GM12878 (cell line): ENCODE results near the gene NPW. TPM values are rescaled to one million over a fixed set of nuclear protein-coding genes. Genes with fewer than 3 reads are reported as not detected.
"Not testable (repeated sequence)": the region's sequence is repeated elsewhere in the genome, so short reads cannot be mapped to it uniquely, and the experiment has no call there.

Experiments
- ATAC-seq: fragments of 200-7000 bp; cut with Tn5 transposase; 3 replicates; pipeline ENCODE4 v1.9.1; 2020; ENCODE audit warnings: mild to moderate bottlenecking, moderate library complexity
- BruUV-seq: library from RNA; stranded (reverse); fragments of 400-500 nt; replicated peaks from 2 replicates; lab custom pipeline; 2021; lab: Mats Ljungman, UMichigan
- CTCF ChIA-PET: fragments of 300-600 bp; sonication (Branson Sonifier 250); formaldehyde crosslinking; extraction: SDS; loops from one replicate; lab custom pipeline; 2021; ENCODE audit warnings: inconsistent platforms; lab: Yijun Ruan, JAX
- POLR2A ChIA-PET: fragments of 350-600 bp; formaldehyde crosslinking; extraction: SDS; loops from one replicate; lab custom pipeline; 2021; ENCODE audit warnings: inconsistent platforms; lab: Charles Lee
- RAD21 ChIA-PET: fragments of 300-600 bp; sonication (Branson Sonifier 250); formaldehyde crosslinking; loops from one replicate; lab custom pipeline; 2023; ENCODE audit warnings: antibody characterized with exemption; ENCODE audit not compliant: unreplicated experiment; lab: Charles Lee
- SMC1A ChIA-PET: fragments of 300-600 bp; sonication (Branson Sonifier 250); formaldehyde crosslinking; loops from one replicate; lab custom pipeline; 2023; ENCODE audit not compliant: unreplicated experiment, uncharacterized antibody; lab: Charles Lee
- DNase-seq: peaks from one replicate; pipeline ENCODE4 v3.0.0-alpha.2; 2011; ENCODE audit warnings: low read depth, low spot score
- FAIRE-seq: peaks from 3 replicates; lab custom pipeline; 2011; peaks lifted over from hg19 to GRCh38; lab: Jason Lieb, UNC
- H2AFZ ChIP-seq: 2 replicates; pipeline ENCODE4 v1.6.0; 2011; ENCODE audit warnings: low read depth, low read length, control low read depth; ENCODE audit not compliant: control insufficient read depth
- H3K27ac ChIP-seq: 2 replicates; pipeline ENCODE4 v1.5.1; 2011; ENCODE audit warnings: control low read depth; ENCODE audit not compliant: control insufficient read depth, insufficient read depth
- H3K27me3 ChIP-seq, 2 experiments: replicated peaks in 1 of 2; 2 replicates each; pipeline versions ENCODE4 v1.6.0 to v1.6.1; 2011; ENCODE audit warnings: low read length in 1 of 2; ENCODE audit not compliant: control insufficient read depth in 2 of 2, insufficient read depth in 2 of 2
- H3K36me3 ChIP-seq, 2 experiments: 2 replicates each; pipeline ENCODE4 v1.5.1; 2011; ENCODE audit warnings: low read length in 1 of 2; ENCODE audit not compliant: control insufficient read depth in 2 of 2, insufficient read depth in 2 of 2
- H3K4me1 ChIP-seq: 2 replicates; pipeline ENCODE4 v1.6.1; 2011; ENCODE audit warnings: mild to moderate bottlenecking, low read length, moderate library complexity, mixed read lengths; ENCODE audit not compliant: control insufficient read depth, insufficient read depth
- H3K4me2 ChIP-seq: 2 replicates; pipeline ENCODE4 v1.6.0; 2011; ENCODE audit warnings: control low read depth; ENCODE audit not compliant: control insufficient read depth, insufficient read depth
- H3K4me3 ChIP-seq: fragments of 200-600 bp; sonication (generic); 2 replicates; pipeline ENCODE4 v1.5.1; 2016
- H3K79me2 ChIP-seq: 2 replicates; pipeline ENCODE4 v1.6.0; 2011; ENCODE audit warnings: low read length; ENCODE audit not compliant: control insufficient read depth, insufficient read depth
- H3K9ac ChIP-seq: 2 replicates; pipeline ENCODE4 v1.8.0; 2011; ENCODE audit warnings: low read length, control low read depth, mixed read lengths; ENCODE audit not compliant: control insufficient read depth, insufficient read depth
- H3K9me3 ChIP-seq: replicated peaks from 3 replicates; pipeline ENCODE4 v1.5.1; 2011; ENCODE audit warnings: mild to moderate bottlenecking, low read length; ENCODE audit not compliant: control insufficient read depth, insufficient read depth
- H4K20me1 ChIP-seq: 2 replicates; pipeline ENCODE4 v1.6.0; 2011; ENCODE audit not compliant: control insufficient read depth, insufficient read depth
- BCL3 ChIP-seq: IDR thresholded peaks from 2 replicates; pipeline ENCODE4 v1.6.1; 2011; ENCODE audit warnings: borderline replicate concordance, low read depth, mild to moderate bottlenecking, moderate library complexity, low read length; ENCODE audit not compliant: insufficient read depth, poor library complexity, severe bottlenecking
- KLF5 ChIP-seq: fragments of 450-650 bp; IDR thresholded peaks from 2 replicates; pipeline ENCODE4 v1.6.1; 2014; ENCODE audit warnings: mild to moderate bottlenecking; ENCODE audit not compliant: partially characterized antibody
- MEF2A ChIP-seq: IDR thresholded peaks from 2 replicates; pipeline ENCODE4 v1.6.1; 2011; ENCODE audit warnings: low read depth, mild to moderate bottlenecking, low read length, moderate library complexity; ENCODE audit not compliant: insufficient read depth
- MXI1 ChIP-seq: fragments of 150-350 bp; IDR thresholded peaks from 2 replicates; pipeline ENCODE4 v1.6.1; 2011; ENCODE audit warnings: low read depth, mild to moderate bottlenecking, inconsistent platforms, low read length, improper control_type of control experiment
- PAX5 ChIP-seq: IDR thresholded peaks from 2 replicates; pipeline ENCODE4 v1.6.1; 2011; ENCODE audit warnings: low read depth, low read length, borderline replicate concordance
- ZBTB33 ChIP-seq: fragments of 450-650 bp; IDR thresholded peaks from 2 replicates; pipeline ENCODE4 v1.6.1; 2017; ENCODE audit warnings: mild to moderate bottlenecking
- WGBS: methylation state at CpG from one replicate; pipeline ENCODE4 v1.1.6; 2016; ENCODE audit warnings: low lambda C conversion rate; ENCODE audit not compliant: insufficient replicate concordance, insufficient coverage; ENCODE audit errors: missing lambda C conversion rate; 5-methylcytosine and 5-hydroxymethylcytosine counted together
- in situ Hi-C: fragments of 300-500 bp; cut with MboI; formaldehyde crosslinking; loops from 9 replicates; pipeline ENCODE4 v1.14.3; 2018; ENCODE audit warnings: mixed read lengths
- intact Hi-C: fragments of 100-400 bp; cut with micrococcal nuclease; formaldehyde crosslinking; loops from one replicate; pipeline ENCODE4 v1.14.2; 2022; ENCODE audit not compliant: unreplicated experiment
- polyA plus RNA-seq, 11 experiments: library from polyadenylated mRNA; depleted of rRNA in 4 of 11; unstranded in 6 of 11; stranded (reverse) in 5 of 11; fragments of >200 nt; fragmentation: Nextera tagmentation in 4 of 11; fragmentation: Illumina TruSeq in 1 of 11; extraction: Ambion mirVana in 4 of 11; extraction: Trizol in 1 of 11; gene quantifications; 1 replicate in 1 of 11; 2 replicates in 10 of 11; pipeline versions ENCODE4 v1.2.1 to v1.2.3, GENCODE V29; 2011 to 2016; ENCODE audit warnings: inconsistent platforms in 2 of 11, missing spikeins in 2 of 11, low read depth in 1 of 11
- total RNA-seq, 4 experiments: library from RNA; depleted of rRNA in 3 of 4; stranded (reverse); fragments of >200 nt in 3 of 4; fragmentation: Illumina TruSeq in 1 of 4; extraction: Trizol in 1 of 4; gene quantifications; 2 replicates each; pipeline versions ENCODE4 v1.2.1 to v1.2.3, GENCODE V29; 2013 to 2021
- TF ChIP-seq, protein P1 (sequence below): fragments of 450-650 bp; IDR thresholded peaks from 2 replicates; pipeline ENCODE4 v1.6.1; 2016; ENCODE audit warnings: mild to moderate bottlenecking, moderate library complexity, borderline replicate concordance

NPW gene
- total and polyA plus RNA-seq, 10 of the 15 experiments (the other 5 are each of a cell fraction or from before 2014, with no cell fraction given) = 0.23 to 2.5 (median 0.98) TPM; not detected in 4

DNA sequence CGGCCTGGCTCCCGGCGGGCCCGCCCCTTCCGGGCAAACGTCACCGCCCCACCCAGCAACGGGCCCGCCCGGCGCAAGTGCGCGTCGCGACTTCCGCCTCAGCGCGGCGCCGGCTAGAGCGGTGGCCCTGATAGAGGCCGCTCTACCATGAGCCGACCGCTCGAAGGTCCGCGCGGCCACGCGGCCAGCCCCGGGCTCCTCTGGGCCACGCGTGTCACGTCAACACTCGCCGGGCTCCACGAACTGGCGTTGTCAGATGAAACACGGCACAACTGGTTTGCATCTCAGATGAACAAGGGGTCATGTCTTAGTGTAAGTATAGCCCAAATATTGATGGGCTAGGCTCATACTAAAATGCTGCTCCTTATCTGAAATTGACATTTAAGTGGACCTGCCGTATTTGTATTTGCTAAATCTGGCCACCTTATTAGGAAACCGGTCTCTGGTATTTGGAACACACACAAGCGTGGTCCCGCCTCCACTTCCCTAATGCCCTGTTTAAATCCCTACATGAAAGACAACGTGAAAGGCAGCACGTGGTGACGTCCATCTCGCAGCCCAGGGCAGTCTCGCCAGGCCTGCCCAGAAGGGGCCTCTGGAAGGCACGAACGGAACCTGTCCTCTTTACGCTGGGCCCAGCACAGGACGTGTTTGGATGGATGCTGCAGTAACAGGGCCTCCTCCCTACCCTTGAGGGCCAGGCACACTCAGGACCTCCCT lies 9.6 kb upstream of the NPW start, which contains the start of gene ZNF598 (continued):
- TF ChIP-seq, protein P1, sequence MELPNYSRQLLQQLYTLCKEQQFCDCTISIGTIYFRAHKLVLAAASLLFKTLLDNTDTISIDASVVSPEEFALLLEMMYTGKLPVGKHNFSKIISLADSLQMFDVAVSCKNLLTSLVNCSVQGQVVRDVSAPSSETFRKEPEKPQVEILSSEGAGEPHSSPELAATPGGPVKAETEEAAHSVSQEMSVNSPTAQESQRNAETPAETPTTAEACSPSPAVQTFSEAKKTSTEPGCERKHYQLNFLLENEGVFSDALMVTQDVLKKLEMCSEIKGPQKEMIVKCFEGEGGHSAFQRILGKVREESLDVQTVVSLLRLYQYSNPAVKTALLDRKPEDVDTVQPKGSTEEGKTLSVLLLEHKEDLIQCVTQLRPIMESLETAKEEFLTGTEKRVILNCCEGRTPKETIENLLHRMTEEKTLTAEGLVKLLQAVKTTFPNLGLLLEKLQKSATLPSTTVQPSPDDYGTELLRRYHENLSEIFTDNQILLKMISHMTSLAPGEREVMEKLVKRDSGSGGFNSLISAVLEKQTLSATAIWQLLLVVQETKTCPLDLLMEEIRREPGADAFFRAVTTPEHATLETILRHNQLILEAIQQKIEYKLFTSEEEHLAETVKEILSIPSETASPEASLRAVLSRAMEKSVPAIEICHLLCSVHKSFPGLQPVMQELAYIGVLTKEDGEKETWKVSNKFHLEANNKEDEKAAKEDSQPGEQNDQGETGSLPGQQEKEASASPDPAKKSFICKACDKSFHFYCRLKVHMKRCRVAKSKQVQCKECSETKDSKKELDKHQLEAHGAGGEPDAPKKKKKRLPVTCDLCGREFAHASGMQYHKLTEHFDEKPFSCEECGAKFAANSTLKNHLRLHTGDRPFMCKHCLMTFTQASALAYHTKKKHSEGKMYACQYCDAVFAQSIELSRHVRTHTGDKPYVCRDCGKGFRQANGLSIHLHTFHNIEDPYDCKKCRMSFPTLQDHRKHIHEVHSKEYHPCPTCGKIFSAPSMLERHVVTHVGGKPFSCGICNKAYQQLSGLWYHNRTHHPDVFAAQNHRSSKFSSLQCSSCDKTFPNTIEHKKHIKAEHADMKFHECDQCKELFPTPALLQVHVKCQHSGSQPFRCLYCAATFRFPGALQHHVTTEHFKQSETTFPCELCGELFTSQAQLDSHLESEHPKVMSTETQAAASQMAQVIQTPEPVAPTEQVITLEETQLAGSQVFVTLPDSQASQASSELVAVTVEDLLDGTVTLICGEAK = peak; percentile 84
- peak; percentile 39 for TF ChIP-seq BCL3
- TF ChIP-seq PAX5 = no peak
- TF ChIP-seq MXI1 = 0 out of 2 replicates have a peak, but pooled peaks have one; percentile 65
- TF ChIP-seq ZBTB33 = no peak
- TF ChIP-seq MEF2A = no peak
- no peak for TF ChIP-seq KLF5

- H3K36me3 ChIP-seq, H3K4me2 ChIP-seq, FAIRE-seq, ATAC-seq, intact Hi-C loops, H3K9ac ChIP-seq, BruUV-seq, DNase-seq, H4K20me1 ChIP-seq, H3K27me3 ChIP-seq, H3K27ac ChIP-seq, H3K9me3 ChIP-seq, RAD21 ChIA-PET, SMC1A ChIA-PET, H2AFZ ChIP-seq, H3K4me3 ChIP-seq: not testable (repeated sequence)
- peaks cover 14% of the 10 kb centered on the region for H3K4me1 ChIP-seq
- POLR2A ChIA-PET = interaction anchor here (0.6 to 0.7 kb wide), 3 partner anchors 17 to 359 kb away, joined by 3 to 6 read pairs (median 4); no protein-coding TSS in a partner anchor
- peaks cover 38% of the 10 kb centered on the region for H3K79me2 ChIP-seq
- WGBS = 80% methylated on average over 9 of the region's 9 CpGs
- CTCF ChIA-PET = interaction anchor here (0.9 to 2.5 kb wide), 3 partner anchors 11 to 142 kb away, joined by 3 to 11 read pairs (median 8); no protein-coding TSS in a partner anchor
- in situ Hi-C loops = loop anchor here (10.0 kb wide), 1 partner anchor 483 kb away; no protein-coding TSS in a partner anchor
Measured at GRCh38 chr16:2011726-2012125, 7.9 kb upstream of the NPW start.
